LNCaP clone FGC (cell line): ENCODE results near the gene RGS19.

Source experiments
- DNase-seq: peaks from one replicate; pipeline ENCODE4 v3.0.0-alpha.2; 2011; ENCODE audit warnings: low read depth
- H3K4me3 ChIP-seq: 2 replicates; pipeline ENCODE4 v1.5.1; 2011; ENCODE audit warnings: mild to moderate bottlenecking, low read depth, low read length, control low read depth
- CTCF ChIP-seq: IDR thresholded peaks from 2 replicates; pipeline ENCODE4 v1.5.1; 2012; ENCODE audit warnings: mild to moderate bottlenecking; ENCODE audit not compliant: control insufficient read depth, insufficient read depth; ENCODE audit errors: extremely low read depth

Gene RGS19

GRCh38 chr20:64063389-64064144 lies 15.8 kb downstream of the RGS19 start:
- peak overlapping the region; percentile 90 for H3K4me3 ChIP-seq
- no peak for DNase-seq
- TF ChIP-seq CTCF, result no peak

GRCh38 chr20:64062596-64063388 lies 16.5 kb downstream of the RGS19 start, which contains the start of gene TCEA2:
TCEA2 (plus strand) TSS chr20:64063198; CDS start chr20:64063313, 115 bp downstream.
- H3K4me3 ChIP-seq, result peak within 1 kb of the TSS; percentile 90
- no peak for TF ChIP-seq CTCF
- peak; percentile 83 for DNase-seq

- H3K4me3 ChIP-seq, result peak overlapping the region; percentile 90
- TF ChIP-seq CTCF, result no peak
- DNase-seq, result no peak
Measured at GRCh38 chr20:64062276-64062595, 17.1 kb downstream of the RGS19 start.

- no peak overlapping the region for H3K4me3 ChIP-seq
- DNase-seq, result no peak
- no peak for TF ChIP-seq CTCF
Measured at GRCh38 chr20:64058536-64058935, 20.8 kb downstream of the RGS19 start.

GRCh38 chr20:64057628-64058498 lies 21.5 kb downstream of the RGS19 start:
- peak; percentile 91 for TF ChIP-seq CTCF
- DNase-seq, result no peak
- H3K4me3 ChIP-seq, result no peak overlapping the region

GRCh38 chr20:64056889-64057627 lies 22.3 kb downstream of the RGS19 start:
- no peak for TF ChIP-seq CTCF
- H3K4me3 ChIP-seq, result no peak overlapping the region
- DNase-seq, result no peak
